GM08714 (cell line): ENCODE results near the gene FOXA1.

Experiments used
- H3K4me3 ChIP-seq: fragments of 200-500 bp; sonication (Bioruptor generic); 2 replicates; pipeline ENCODE4 v1.5.1; 2014; ENCODE audit warnings: mild to moderate bottlenecking, low read length, inconsistent platforms
- ZNF274 ChIP-seq: IDR thresholded peaks from 2 replicates; pipeline ENCODE4 v1.6.1; 2012; ENCODE audit warnings: mild to moderate bottlenecking, low read depth, low read length

The FOXA1 gene

GRCh38 chr14:37616853-37617252 is 21.8 kb upstream of the FOXA1 start:
- no peak overlapping the region for H3K4me3 ChIP-seq
- TF ChIP-seq ZNF274: no peak

- no peak for TF ChIP-seq ZNF274
- H3K4me3 ChIP-seq: no peak overlapping the region
Measured at GRCh38 chr14:37615582-37616289, 20.7 kb upstream of the FOXA1 start.

- H3K4me3 ChIP-seq: no peak overlapping the region
- TF ChIP-seq ZNF274: no peak
Measured at GRCh38 chr14:37610945-37611523, 16.0 kb upstream of the FOXA1 start.

- H3K4me3 ChIP-seq: no peak overlapping the region
- no peak for TF ChIP-seq ZNF274
Measured at GRCh38 chr14:37608649-37609048, 13.6 kb upstream of the FOXA1 start.

GRCh38 chr14:37606678-37607077 is 11.6 kb upstream of the FOXA1 start:
- no peak overlapping the region for H3K4me3 ChIP-seq
- no peak for TF ChIP-seq ZNF274

GRCh38 chr14:37603688-37604251 is 8.7 kb upstream of the FOXA1 start:
- no peak for TF ChIP-seq ZNF274
- H3K4me3 ChIP-seq: no peak overlapping the region

GRCh38 chr14:37602605-37603453 is 7.8 kb upstream of the FOXA1 start:
- no peak overlapping the region for H3K4me3 ChIP-seq
- TF ChIP-seq ZNF274: no peak

GRCh38 chr14:37601865-37602264 is 6.8 kb upstream of the FOXA1 start:
- H3K4me3 ChIP-seq: no peak overlapping the region
- no peak for TF ChIP-seq ZNF274

GRCh38 chr14:37600880-37601741 is 6.1 kb upstream of the FOXA1 start:
- no peak overlapping the region for H3K4me3 ChIP-seq
- no peak for TF ChIP-seq ZNF274

GRCh38 chr14:37599507-37600368 is 4.7 kb upstream of the FOXA1 start:
- TF ChIP-seq ZNF274: no peak
- H3K4me3 ChIP-seq: no peak overlapping the region

- no peak overlapping the region for H3K4me3 ChIP-seq
Measured at GRCh38 chr14:37598747-37599506, 3.9 kb upstream of the FOXA1 start.

More at GRCh38 chr14:37598747-37599506, 3.9 kb upstream of the FOXA1 start:
- TF ChIP-seq ZNF274: no peak
